GM12873 (cell line): ENCODE measurements around the gene ERBB4.

Experiments used
- CTCF ChIP-seq: IDR thresholded peaks from 2 replicates; pipeline ENCODE4 v1.5.1; 2012; ENCODE audit warnings: low read depth, mild to moderate bottlenecking, moderate library complexity, low read length, control low read depth; ENCODE audit not compliant: insufficient read depth; ENCODE audit errors: missing control alignments

Gene ERBB4

GRCh38 chr2:211516537-211516936 is 1022.1 kb downstream of the ERBB4 start:
- TF ChIP-seq CTCF = no peak

- no peak for TF ChIP-seq CTCF
These were observed 1024.6 kb downstream of the ERBB4 start for GRCh38 chr2:211514049-211514448.

- no peak for TF ChIP-seq CTCF
These were observed 1025.2 kb downstream of the ERBB4 start for GRCh38 chr2:211513446-211513845.

GRCh38 chr2:211512806-211513205 is 1025.8 kb downstream of the ERBB4 start:
- no peak for TF ChIP-seq CTCF

GRCh38 chr2:211503856-211504255 is 1034.7 kb downstream of the ERBB4 start:
- peak; percentile 78 for TF ChIP-seq CTCF

- TF ChIP-seq CTCF = no peak
These were observed 1035.4 kb downstream of the ERBB4 start for GRCh38 chr2:211503198-211503597.

- no peak for TF ChIP-seq CTCF
These were observed 1039.9 kb downstream of the ERBB4 start for GRCh38 chr2:211498551-211499205.
